Measurements from ENCODE around the gene KLHL29. TPM values are rescaled to one million over a fixed set of nuclear protein-coding genes. Genes with fewer than 3 reads are reported as not detected.

The KLHL29 gene
- total RNA-seq, 1 experiment from 2014 or later: 16.7 TPM

DNA sequence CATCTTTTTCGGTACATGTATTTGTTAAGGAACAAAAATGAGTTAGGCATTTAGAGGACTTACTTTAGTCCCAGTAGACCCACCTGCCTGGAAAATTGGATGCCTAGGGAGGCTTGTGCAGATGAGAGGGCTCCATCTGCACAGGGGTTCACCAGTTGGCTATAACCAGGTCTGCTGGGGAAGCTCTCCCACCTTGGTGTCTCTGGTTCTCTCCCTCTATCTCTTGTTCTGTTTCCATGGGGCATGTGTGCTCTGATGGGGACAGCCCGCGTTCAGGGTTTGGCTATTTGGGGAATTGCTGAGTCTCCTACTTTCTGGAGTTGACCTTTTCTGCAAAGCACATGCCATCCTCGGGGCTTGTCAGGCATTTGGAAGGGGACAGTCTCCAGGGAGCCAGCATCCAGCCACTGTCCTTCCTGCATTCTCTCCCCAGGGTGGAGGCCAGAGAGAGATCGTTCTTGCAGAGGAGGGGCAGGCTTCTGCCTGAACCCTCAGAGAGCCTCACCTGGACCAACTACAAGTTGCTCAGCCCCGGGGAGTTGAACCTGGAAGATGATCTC, 157.3 kb downstream of the KLHL29 start:
- DNase-seq (ENCODE audit: low read depth, low spot score) (no peak), ATAC-seq (no peak)
- BruUV-seq (replicated peaks): no TSS peak
- Histone ChIP-seq H3K4me1 (ENCODE audit: control insufficient read depth in 1 of 2, insufficient read depth in 2 of 2, low read length in 2 of 2) (peaks cover 0 to 14% of the 10 kb centered on the region in 2 experiments; a peak in 1 of 4 replicates), H4K20me1 (ENCODE audit: insufficient read depth) (no peaks in the 10 kb centered on the region), H3K27ac (ENCODE audit: low read depth, low read length) (no peak overlapping the region), H2AFZ (ENCODE audit: low read depth, low read length, poor library complexity, severe bottlenecking) (no peak overlapping the region), H3K27me3 (ENCODE audit: insufficient read depth, low read length) (no peaks in the 10 kb centered on the region), H3K36me3 (ENCODE audit: control insufficient read depth in 1 of 2, insufficient read depth in 2 of 2, low read length in 2 of 2) (no peaks in the 10 kb centered on the region), H3K9me3 (ENCODE audit: control insufficient read depth in 1 of 2, insufficient read depth in 1 of 2, low read depth in 1 of 2, low read length in 2 of 2) (no peaks in the 10 kb centered on the region), H3K4me3 (replicated peaks in 1 of 2; ENCODE audit: low read depth in 1 of 2, low read length in 2 of 2) (no peak overlapping the region), H3K4me2 (ENCODE audit: low read length) (no peak overlapping the region), H3K79me2 (ENCODE audit: insufficient read depth, low read length) (no peaks in the 10 kb centered on the region), H3K9me2 (ENCODE audit: insufficient read depth) (no peaks in the 10 kb centered on the region), H3K9ac (ENCODE audit: low read length) (no peak overlapping the region)
- ChIA-PET RAD21 (ENCODE audit: low non-redundant PET in 1 of 2, low total read pairs in 2 of 2, uncharacterized antibody in 2 of 2, unreplicated experiment in 2 of 2) (no interaction called here), CTCF (no interaction called here), POLR2A (no interaction called here)
- TF ChIP-seq ZBTB33 (IDR thresholded peaks at IDR 0.05; ENCODE audit: extremely low read depth, insufficient replicate concordance, low read length): no peak
- TF ChIP-seq, protein P1, sequence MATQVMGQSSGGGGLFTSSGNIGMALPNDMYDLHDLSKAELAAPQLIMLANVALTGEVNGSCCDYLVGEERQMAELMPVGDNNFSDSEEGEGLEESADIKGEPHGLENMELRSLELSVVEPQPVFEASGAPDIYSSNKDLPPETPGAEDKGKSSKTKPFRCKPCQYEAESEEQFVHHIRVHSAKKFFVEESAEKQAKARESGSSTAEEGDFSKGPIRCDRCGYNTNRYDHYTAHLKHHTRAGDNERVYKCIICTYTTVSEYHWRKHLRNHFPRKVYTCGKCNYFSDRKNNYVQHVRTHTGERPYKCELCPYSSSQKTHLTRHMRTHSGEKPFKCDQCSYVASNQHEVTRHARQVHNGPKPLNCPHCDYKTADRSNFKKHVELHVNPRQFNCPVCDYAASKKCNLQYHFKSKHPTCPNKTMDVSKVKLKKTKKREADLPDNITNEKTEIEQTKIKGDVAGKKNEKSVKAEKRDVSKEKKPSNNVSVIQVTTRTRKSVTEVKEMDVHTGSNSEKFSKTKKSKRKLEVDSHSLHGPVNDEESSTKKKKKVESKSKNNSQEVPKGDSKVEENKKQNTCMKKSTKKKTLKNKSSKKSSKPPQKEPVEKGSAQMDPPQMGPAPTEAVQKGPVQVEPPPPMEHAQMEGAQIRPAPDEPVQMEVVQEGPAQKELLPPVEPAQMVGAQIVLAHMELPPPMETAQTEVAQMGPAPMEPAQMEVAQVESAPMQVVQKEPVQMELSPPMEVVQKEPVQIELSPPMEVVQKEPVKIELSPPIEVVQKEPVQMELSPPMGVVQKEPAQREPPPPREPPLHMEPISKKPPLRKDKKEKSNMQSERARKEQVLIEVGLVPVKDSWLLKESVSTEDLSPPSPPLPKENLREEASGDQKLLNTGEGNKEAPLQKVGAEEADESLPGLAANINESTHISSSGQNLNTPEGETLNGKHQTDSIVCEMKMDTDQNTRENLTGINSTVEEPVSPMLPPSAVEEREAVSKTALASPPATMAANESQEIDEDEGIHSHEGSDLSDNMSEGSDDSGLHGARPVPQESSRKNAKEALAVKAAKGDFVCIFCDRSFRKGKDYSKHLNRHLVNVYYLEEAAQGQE (IDR thresholded peaks at IDR 0.05; ENCODE audit: low read depth): no peak
- no peak for TF ChIP-seq SP1 (IDR thresholded peaks at IDR 0.05; ENCODE audit: low read depth)
- TF ChIP-seq EGR1 (IDR thresholded peaks at IDR 0.05; ENCODE audit: low read depth): no peak
- TF ChIP-seq MAX (IDR thresholded peaks at IDR 0.05): no peak
- no peak for TF ChIP-seq POLR2A (IDR thresholded peaks at IDR 0.05; ENCODE audit: borderline replicate concordance, extremely low read depth, insufficient read depth, insufficient read length)
- TF ChIP-seq YY1 (IDR thresholded peaks at IDR 0.05; ENCODE audit: extremely low read depth, insufficient replicate concordance, low read depth, low read length): no peak
- no peak for TF ChIP-seq CTCF (IDR thresholded peaks at IDR 0.05 in 2 of 3, conservative IDR thresholded peaks at IDR 0.05 in 1 of 3; ENCODE audit: borderline replicate concordance in 1 of 3, insufficient read depth in 1 of 3, low read depth in 2 of 3, low read length in 2 of 3)
- TF ChIP-seq ELF1 (IDR thresholded peaks at IDR 0.05; ENCODE audit: borderline replicate concordance, low read depth): no peak
- intact Hi-C loops (cut with micrococcal nuclease): no loop called here
